ENCODE results near the gene CFAP74.
"Not testable (repeated sequence)": the region's sequence is repeated elsewhere in the genome, so short reads cannot be mapped to it uniquely, and the experiment has no call there.

Gene CFAP74

DNA sequence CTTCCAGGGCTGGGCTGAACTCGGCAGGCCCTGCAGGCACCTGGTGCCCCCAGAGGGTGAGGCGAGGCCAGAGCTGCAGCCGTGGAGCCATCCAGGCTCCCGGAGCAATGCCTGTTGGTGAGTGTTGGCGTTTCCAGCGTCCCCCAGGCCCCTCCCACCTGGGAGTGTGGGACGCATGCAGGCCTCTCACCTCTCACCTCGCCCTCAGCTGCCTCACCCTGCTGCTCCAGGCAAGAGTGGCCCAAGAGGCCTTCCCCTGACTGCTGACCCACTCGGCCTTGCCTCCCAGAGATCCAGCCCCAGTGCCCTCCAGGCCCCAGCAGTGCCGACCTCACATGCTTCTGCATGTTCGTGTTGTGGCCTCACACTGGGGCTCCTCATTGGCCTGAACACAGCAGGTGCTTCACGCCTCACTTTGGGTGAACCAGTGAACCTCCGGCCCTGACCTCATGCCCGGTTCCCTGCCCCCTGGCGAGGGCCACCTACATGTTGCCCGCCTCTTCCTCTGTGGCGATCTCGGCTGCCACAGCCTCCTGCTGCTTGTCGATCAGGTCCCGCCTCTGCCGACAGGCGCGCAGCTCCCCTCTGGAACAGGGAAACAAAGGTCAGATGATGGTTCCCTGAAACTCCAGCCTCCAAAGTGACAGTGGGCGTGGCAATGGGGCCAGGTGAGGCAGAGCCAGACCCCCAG lies 17.0 kb downstream of the CFAP74 start:
- no peak for DNase-seq

DNA sequence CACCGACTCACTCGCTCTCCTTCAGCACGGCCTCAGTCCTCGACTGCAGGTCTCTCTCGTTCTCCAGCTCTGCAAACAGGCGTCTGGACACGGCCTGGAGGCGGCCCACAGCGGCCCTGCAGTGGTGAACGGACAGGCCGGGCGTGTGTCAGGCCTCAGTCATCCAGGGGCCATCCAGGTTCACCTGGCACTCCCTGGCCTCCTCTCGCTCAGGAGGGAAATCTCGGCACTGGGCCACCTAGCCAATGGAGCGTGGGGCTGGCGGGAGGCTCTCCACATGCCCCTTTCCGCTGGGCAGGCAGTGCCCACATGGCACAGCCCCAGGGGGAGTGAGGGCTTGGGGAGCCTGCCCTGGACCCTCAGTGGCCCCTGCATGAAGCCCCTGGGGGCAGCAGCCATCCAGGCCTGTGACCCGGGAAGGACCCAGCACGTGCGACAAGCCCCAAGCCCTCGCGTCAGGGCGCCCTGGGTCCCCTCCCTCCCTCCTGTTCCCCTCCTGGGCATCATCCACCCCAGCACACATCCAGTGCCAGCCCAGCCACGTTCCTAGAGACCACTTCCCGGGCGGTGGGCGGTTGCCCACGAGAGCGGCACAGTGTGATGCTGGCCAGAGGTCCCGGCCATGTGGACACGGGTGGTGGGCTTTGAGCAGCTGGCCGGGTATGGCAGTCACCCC lies 18.1 kb downstream of the CFAP74 start:
- no peak for DNase-seq

DNA sequence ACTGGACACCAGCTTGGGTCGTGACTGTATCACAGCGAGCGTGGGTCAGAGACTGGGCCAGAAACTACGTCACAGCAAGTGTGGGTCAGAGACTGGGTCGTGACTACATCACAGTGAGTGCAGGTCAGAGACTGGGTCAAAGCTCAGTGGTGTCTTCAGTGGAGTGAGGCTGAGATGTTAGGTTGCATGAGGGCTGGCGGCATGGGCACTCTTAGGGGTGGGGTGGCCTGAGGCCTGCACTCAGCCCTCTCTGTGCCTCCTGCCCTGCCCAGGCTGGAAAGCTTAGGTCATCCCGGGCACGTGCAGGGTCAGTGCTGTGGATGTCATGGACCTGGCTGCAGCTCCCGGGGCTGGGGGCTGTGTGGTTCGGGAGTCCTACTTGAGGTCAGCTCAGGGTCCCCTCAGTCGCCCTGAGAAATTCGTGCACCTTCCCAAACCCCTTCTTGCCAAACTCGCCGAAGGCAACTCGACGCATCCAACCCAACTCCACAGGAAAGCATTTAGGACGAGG lies 19.0 kb downstream of the CFAP74 start:
- no peak for DNase-seq

DNA sequence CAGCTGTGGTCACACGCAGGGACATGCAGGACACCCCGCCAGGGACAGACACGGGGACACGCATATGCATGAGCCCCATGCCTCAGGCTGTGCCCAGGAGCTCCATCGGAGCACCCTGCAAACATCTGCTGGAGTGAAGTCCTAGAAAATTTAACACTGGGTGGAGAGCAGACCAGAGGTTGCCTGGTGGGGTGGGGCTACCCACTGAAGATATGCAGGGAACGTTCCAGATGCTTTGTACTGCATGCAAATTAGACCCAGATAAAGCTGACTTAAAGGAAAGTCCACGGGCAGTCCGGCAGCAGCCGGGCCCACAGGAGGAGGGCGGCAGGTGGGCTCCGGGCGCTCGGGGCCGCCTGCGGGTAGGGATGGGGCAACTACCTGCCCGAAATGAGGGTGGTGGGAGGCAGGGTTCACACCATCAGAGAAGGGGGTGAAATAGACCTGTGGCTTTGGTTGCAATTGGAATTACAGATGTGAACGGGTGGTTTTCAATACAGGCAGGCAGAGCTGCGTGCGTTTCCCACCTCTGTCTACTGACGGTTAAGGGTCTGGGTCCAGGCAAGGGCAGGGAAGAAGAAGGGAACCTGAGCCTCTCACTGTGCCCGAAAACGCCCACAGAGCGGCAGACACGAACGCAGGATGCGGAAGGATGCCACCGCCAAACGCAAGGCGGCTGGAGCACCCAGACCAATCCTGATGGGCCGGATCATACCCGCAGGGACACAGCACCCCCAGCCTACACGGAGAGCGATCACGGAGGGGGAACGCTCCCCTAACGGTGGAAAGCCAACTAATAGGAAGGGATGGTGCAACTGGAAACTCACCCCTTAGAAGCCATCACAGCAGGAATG lies 21.0 kb downstream of the CFAP74 start:
- no peak for DNase-seq

DNA sequence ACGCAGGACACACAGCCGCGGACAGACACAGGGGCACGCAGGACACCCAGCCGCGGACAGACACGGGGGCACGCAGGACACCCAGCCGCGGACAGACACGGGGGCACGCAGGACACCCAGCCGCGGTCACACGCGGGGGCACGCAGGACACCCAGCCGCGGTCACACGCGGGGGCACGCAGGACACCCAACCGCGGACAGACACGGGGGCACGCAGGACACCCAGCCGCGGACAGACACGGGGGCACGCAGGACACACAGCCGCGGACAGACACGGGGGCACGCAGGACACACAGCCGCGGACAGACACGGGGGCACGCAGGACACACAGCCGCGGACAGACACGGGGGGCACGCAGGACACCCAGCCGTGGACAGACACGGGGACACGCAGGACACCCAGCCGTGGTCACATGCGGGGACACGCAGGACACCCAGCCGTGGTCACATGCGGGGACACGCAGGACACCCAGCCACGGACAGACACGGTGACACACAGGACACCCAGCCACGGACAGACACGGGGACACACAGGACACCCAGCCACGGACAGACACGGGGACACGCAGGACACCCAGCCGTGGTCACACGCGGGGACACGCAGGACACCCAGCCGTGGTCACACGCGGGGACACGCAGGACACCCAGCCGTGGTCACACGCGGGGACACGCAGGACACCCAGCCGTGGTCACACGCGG lies 21.8 kb downstream of the CFAP74 start:
- not testable (repeated sequence) for DNase-seq

DNA sequence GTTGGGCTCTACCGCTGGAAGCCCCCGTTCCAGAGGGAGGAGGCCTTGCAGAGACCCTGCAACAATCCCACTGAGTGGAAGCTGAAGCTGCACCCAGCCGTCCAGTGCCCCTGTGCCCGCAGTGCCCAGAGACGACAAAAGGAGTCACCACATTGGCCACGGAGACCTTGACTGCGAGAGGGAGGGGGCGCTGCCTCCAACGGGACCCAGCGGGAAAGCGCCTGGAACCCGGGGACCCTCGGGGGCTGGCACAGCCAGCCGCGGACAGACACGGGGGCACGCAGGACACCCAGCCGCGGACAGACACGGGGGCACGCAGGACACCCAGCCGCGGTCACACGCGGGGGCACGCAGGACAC lies 22.5 kb downstream of the CFAP74 start:
- no peak for DNase-seq

DNA sequence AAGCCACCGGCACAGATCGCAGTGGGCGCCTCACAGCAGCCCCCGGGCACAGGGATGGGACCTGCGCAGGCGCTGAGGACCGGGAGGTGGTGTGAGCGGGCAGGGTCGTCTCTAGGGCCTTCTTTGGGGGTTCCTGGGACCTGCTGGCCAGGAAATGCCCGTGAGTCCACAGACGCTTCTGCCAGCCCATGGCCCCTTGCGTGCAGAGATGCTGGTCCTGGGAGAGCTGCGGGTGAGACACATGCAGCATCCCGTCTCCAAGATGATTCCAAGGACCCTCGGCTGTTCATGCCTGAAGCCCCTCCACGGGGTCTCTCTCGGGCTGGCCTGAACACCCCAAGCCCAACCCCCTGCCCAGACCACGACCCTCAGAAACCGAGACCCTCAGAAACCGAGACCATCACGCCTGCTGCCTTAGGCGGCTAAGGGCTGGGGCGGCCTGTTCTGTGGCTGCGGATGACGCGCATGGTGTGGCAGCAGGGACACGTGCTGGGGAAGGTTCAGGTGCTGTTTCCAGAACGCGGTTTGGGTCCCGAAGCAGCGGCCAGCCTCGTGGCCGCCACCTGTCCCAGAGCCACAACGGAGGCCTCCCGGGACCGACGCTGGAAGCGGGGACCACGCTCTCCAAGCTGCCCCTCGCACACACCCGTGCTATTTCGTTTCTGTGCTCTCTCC lies 23.0 kb downstream of the CFAP74 start:
- no peak for DNase-seq

DNA sequence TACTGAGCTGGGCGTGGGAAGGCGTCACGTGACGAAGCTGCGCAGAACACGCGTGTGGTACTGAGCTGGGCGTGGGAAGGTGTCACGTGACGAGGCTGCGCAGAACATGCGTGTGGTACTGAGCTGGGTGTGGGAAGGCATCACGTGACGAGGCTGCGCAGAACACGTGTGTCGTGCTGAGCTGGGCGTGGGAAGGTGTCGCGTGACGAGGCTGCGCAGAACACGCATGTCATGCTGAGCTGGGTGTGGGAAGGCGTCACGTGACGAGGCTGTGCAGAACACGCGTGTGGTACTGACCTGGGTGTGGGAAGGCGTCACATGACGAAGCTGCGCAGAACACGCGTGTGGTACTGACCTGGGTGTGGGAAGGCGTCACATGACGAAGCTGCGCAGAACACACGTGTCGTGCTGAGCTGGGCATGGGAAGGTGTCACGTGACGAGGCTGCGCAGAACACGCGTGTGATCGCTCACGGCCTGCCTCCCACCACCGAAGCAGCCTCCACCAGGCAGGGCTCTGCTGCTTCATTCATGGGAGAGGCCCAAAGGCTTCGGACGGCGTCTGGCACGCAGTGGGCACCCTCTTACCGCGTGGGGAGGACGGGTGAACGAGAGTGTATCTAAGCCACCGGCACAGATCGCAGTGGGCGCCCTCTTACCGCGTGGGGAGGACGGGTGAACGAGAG lies 24.0 kb downstream of the CFAP74 start:
- no peak for DNase-seq

DNA sequence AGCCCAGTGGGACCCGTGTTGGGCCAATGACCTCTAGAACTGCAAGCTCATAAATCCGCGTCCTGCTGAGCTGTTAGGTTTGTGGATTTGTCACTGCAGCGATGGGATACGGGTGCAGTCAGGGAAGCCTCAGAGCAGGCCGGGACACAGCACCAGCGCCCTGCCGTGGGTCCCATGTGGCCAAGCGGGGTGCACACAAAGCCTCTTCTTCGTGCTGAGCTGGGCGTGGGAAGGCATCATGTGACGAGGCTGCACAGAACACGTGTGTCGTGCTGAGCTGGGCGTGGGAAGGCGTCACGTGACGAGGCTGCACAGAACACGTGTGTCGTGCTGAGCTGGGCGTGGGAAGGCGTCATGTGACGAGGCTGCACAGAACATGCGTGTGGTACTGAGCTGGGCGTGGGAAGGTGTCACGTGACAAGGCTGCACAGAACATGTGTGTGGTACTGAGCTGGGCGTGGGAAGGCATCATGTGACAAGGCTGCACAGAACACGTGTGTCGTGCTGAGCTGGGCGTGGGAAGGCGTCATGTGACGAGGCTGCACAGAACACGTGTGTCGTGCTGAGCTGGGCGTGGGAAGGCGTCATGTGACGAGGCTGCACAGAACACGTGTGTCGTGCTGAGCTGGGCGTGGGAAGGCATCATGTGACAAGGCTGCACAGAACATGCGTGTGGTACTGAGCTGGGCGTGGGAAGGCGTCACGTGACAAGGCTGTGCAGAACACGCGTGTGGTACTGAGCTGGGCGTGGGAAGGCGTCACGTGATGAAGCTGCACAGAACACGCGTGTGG lies 24.7 kb downstream of the CFAP74 start:
- not testable (repeated sequence) for DNase-seq

DNA sequence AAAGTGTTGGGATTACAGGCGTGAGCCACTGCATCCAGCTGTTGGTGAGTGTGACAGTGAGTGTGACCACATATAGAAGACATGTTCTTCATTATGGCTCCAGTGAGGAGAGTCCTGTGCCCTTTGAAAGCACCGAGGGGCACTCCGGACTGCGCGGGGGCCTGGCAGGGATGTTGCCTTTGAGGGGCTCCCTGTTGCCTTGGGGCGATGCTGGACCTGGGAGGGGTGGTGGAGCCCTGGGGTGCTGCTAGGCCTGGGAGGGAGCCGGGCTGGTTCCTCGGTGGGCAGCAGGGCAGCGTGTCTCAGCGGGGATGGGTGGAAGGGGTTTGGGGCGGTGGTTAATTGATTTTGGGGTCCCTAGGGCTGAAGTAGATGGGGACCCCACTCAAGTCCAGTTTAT lies 25.5 kb downstream of the CFAP74 start:
- no peak for DNase-seq

DNA sequence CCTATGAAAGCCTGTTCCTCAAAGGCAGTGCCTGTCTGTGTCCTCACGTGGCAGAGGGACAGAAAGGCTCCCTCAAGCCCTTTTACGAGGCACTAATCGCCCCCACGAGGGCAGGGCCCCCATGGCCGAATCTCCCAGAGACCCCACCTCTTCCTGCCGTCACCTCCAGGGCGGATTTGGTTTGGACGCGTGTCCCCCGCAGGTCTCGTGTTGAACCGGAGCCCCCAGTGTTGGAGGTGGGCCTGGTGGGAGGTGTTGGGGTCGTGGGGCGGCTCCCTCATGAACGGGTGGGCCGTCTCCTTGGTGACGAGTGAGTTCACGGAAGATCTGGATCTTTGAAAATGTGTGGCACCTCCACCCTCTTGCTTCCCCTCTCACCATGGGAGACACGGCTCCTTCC lies 27.6 kb downstream of the CFAP74 start:
- no peak for DNase-seq

DNA sequence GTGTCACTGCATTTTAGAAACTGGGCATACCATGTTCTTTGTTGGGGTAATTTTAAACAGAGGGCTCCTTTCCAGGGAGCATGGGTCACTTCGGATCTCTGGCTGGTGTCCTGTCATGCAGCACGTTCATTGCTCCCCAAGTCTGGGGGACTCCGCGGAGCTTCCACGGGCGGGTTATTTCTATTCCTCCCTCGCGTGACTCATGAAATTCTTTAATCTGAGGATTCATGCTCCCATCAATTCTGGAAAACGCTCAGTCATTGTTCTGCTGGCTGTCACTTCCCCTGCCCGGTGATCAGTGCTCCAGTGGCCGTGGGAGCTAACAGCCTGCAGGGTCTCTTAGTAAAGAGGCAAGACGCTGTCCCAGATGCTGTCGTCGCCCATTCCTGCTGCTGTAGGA lies 28.1 kb downstream of the CFAP74 start:
- DNase-seq = no peak

DNA sequence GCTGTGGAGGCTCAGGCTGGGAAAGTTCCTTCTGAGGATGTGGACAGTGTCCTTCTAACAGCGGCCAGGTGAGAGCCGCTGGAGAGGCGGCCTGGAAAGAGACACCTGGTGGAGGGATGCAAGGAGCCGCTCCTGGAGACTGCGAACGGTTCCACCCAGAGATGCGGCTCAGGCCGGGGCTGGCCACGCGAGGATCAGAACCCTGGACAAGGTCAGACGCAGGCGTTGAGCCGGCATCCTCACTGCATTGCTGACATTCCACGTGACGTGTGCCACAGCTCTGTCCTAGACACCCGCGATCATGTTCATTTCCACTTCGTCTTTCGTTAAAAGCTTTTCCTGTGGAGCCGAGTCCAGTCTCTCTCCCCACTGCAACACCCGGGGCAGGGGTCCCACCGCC lies 28.8 kb downstream of the CFAP74 start:
- no peak for DNase-seq

DNA sequence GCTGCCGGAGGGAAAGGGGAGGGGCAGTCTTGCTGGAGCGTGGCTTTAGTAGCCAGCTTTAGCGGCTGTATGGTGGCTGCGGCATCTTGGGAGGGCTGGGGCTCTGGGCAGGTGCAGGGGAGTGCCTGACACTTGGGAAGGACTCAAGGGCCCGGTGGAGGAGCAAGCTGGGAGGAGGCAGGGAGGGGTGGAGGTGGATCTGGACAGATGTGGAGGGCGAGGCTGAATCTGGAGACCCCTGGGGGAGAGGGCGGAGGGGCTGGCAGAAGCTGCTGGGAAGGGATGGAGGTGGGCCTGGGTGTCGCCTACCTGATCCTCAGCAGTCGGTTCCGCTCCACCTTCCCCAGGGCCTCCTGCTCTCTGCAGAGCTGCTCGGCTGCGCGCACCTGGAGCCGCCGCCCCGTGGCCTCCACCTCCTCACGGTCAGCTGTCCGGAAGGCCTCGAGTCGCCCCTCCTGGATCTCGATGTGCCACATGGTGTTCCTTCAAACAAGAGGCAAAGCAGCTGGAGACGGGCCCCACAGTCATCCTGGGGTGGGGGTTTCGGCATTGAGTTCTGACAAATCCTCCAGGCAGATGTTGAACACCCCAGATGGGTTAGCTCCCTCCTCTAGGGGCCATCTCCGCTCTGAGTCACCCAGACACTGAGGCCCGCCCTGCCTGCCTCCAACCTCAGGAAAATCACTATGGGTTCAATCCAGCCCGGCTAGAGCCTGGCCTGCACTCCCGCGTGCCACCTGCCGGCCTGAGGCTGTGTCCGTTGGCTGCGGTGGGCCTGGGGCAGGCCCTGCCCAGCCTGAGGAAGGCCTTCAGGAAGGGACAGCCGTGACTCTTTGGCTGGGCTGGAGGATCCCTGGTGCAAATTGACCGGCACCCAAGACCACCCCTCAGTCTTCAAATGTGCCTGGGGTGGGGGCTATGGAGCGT lies 29.6 kb downstream of the CFAP74 start:
- DNase-seq = no peak

DNA sequence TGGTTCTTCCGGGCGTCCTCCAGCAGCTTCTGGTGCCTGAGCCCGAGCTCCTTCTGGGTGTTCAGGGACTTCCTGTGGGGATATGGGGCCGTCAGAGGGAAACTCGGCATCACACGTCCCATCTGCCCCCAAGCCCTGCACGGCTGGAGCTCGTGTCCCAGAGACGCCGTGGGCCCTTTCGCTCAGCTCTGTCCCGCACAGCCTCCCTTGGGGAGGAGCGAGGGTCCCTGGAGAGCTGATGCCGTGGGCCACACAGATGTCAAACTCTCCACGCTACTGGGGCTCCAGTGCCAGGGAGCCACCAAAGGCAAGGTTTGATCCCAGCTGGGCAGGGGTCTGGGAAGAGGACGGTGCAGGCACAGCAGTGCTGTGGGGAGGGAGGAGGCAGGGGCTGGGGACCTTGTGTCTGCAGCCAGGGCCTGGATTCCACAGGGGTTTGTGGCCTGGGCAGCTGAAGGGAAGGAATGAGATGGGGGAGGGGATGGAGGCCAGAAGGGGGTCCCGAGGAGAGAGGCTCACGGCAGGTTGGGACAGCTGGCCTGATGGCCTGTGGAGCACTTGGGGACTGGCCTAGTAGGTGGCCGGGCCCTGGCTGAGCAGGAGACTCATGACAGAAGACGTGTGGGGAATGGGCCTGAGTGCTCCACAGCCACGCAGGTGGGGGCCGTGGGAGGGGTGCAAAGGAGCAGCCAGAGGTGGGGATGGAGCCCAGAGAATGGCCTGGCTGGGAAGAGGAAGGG lies 30.4 kb downstream of the CFAP74 start:
- no peak for DNase-seq

DNA sequence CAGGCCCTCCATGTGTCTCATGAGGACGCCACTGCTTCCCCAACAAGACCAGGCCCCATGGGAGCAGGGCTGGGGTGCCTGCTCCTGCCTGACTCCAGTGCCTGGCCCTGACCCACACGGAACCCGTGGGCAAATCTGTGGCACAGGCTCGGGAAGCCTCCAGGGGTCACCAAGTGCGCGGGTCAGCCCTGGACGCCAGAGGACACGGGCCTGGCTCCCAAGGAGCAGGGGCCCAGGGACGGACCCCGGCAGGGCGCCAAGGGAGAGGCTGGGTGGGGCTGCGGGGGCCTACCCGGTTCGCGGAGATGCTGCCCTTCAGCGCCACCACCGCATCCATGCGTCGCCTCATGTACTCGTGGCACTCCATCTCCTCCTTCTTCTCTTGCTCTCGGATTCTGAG lies 31.9 kb downstream of the CFAP74 start:
- no peak for DNase-seq

DNA sequence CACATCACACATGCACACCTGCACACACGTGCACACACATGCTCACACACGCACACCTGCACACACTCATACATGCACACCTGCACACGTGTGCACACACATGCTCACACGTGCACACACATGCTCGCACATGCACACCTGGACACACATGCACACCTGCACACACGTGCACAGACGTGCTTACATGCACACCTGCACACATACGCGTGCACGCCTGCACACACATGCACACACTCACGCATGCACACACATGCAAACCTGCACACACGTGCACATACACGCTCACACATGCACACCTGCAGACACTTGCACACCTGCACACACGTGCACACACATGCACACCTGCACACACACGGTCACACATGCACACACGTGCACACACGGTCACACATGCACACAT lies 32.6 kb downstream of the CFAP74 start:
- DNase-seq = no peak

DNA sequence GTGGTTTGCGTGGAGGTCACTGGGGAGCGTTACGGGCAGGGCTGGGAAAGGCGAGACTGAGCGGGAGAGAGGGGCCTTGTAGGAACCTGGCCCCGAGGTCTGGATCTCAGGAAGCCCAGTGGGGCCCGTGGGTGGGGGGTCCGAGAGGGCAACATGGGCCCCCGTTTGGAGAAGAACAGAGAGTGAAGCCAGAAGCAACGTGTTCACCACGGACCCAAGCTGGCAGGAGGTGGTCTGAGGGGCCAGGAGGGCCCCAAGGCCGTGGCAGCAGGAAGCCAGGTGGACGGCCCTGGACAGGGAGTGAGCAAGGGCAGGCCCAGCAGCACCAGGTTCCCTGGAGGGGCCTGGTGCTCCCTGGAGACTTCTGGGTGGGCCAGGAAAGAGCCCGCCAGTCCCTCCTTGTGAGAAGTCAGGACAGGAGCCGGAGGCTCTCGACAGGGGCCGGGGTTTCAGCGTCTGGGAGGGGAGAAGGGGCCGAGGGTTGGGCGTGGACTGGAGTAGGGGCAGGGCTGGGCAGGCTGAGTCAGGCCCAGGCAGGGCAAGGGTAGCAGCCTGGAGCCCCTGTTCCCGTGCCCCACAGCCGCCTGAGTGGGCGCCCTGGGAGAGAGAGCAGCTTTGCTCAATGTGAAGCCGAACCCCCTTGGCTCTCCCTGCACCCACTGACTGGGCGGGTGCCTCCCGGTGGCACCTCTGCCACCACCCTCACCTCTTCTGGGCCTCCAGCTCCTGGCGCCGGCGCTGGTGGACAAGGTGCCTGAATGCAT lies 33.5 kb downstream of the CFAP74 start:
- no peak for DNase-seq

Measured in activated CD4-positive, CD25-positive, alpha-beta regulatory T cell treated with anti-CD3 and anti-CD28 coated beads, Interleukin-2, amount 50 U/mL, for 72 hours (primary cell).